ENCODE measurements around the gene ZFP36L2.

DNA sequence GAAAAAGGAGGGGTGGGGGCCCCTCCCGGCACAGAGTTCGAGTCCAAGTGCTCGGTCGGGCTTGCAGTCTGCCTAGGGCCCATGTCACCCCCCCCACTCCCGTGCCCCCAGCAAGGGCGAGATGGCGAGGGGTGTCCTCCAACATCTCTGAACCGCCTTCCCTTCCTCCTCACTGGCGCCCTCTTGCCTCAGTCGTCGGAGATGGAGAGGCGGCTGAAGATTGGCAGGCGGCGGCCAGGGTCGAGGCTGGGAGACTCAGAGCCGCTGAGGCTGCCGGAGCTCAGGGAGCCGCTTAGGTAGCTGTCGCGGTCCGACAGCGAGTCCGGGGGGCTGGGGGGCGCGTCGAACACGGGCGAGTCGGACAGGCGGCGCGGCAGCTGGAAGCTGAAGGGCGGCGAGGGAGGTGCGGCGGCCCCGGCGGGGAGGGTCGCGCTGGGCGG, 2.3 kb downstream of the ZFP36L2 start:
- TF ChIP-seq EZH2 (IDR thresholded peaks at IDR 0.05) (no peak), POLR2AphosphoS5 (IDR thresholded peaks at IDR 0.05; ENCODE audit: borderline replicate concordance, low read depth, low read length) (no peak), FOXP2 (optimal IDR thresholded peaks at IDR 0.05; ENCODE audit: control extremely low read depth, extremely low read length, insufficient read depth) (no peak)
